Vagina (tissue), 2 donors: Measurements from ENCODE around the gene PPOX.

Experiments used
- CTCF ChIP-seq, 3 experiments: fragments of 450-650 bp in 2 of 3; fragments of 200-600 bp in 1 of 3; sonication (generic) in 1 of 3; IDR thresholded peaks; one replicate each; pipeline ENCODE4 v1.5.1; 2017 to 2019; ENCODE audit warnings: antibody characterized with exemption in 3 of 3, mild to moderate bottlenecking in 2 of 3, moderate library complexity in 2 of 3
- POLR2A ChIP-seq, 2 donors: fragments of 450-650 bp; IDR thresholded peaks; one replicate each; pipeline ENCODE4 v1.6.1; 2017; ENCODE audit warnings: antibody characterized with exemption in 2 of 2, mild to moderate bottlenecking in 2 of 2, moderate library complexity in 2 of 2

GRCh38 chr1:161172776-161173376 lies 6.7 kb downstream of the PPOX start:
- TF ChIP-seq POLR2A (IDR thresholded peaks at IDR 0.05): no peak
- no peak for TF ChIP-seq CTCF (IDR thresholded peaks at IDR 0.05)
